Measurements from ENCODE around the gene IRF7.

Gene IRF7

DNA sequence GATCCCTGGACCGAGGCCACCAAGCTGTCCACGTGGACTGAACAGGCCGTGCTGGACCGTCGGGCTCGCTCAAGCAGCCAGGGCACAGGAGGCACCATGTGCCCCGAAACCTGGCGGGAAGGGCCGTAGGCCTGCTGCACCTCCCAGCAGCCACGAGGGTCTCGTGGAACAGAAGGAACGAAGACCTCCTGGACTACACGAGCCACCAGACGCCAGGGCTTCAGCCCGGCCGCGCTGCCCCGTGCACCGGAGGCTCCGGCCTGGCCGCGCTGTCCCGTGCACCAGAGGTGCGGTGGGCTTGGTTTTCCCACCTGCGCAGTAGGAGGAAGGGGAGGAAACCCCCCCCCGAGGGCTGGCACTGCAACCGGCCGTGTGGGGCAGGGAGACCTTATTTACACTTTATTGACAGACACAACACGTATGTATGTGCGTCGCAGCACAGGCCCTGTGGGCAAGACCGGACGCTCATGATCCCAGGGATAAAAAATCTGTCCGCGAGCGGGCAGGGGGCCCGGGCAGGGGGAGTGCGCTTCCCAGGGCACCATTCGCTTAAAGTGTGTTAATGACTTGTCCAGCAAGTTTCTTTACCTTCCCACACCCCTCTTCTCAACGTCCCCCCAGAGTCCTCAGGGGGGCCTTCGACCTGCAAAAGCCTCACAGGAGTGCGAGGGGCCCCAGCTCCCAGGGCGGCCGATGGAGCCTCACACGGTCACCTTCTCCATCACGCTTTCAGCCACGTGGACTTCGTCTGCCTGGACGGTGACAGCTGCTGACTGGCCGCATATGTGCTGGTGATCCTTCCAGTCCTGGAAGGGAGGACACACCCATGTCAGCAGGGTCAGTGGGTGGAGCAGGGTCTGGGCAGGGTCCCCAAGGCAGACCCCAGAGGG lies 28.3 kb upstream of the IRF7 start:
- in situ Hi-C loops (cut with HindIII; ENCODE audit: low pct_ligation_motif_present, low sequenced_read_pairs), result no loop called here
- no peak for DNase-seq
- TF ChIP-seq, protein P1, sequence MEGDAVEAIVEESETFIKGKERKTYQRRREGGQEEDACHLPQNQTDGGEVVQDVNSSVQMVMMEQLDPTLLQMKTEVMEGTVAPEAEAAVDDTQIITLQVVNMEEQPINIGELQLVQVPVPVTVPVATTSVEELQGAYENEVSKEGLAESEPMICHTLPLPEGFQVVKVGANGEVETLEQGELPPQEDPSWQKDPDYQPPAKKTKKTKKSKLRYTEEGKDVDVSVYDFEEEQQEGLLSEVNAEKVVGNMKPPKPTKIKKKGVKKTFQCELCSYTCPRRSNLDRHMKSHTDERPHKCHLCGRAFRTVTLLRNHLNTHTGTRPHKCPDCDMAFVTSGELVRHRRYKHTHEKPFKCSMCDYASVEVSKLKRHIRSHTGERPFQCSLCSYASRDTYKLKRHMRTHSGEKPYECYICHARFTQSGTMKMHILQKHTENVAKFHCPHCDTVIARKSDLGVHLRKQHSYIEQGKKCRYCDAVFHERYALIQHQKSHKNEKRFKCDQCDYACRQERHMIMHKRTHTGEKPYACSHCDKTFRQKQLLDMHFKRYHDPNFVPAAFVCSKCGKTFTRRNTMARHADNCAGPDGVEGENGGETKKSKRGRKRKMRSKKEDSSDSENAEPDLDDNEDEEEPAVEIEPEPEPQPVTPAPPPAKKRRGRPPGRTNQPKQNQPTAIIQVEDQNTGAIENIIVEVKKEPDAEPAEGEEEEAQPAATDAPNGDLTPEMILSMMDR (IDR thresholded peaks at IDR 0.05; ENCODE audit: low read depth, low read length, missing control alignments), result no peak
- Histone ChIP-seq H3K27ac (no peak overlapping the region), H3K36me3 (replicated peaks) (peaks cover 13% of the 10 kb centered on the region), H3K4me3 (ENCODE audit: low read depth, low read length) (no peak overlapping the region), H3K27me3 (replicated peaks) (peaks cover 9% of the 10 kb centered on the region)

DNA sequence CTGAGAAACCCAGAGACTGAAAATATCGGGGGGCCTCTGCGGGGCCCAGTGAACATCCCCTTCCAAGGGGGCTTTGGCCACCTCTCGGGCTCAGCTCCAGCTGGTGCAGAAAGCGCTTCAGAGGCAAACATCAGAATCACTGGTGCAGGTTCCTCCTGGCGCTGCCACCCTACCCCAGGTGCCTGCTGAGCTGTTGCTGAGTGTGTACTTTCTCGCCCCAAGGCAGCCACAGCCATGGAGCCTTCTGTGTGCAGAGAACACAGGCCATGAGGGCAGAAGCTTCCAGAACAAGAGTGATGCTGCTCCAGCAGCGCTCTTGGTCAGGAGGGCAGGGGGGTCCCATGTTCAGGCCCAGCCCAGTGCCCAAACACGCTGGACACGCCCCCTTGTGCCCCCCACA lies 27.6 kb upstream of the IRF7 start:
- peaks cover 8% of the 10 kb centered on the region for H3K36me3 ChIP-seq (replicated peaks)
- no peak for DNase-seq

DNA sequence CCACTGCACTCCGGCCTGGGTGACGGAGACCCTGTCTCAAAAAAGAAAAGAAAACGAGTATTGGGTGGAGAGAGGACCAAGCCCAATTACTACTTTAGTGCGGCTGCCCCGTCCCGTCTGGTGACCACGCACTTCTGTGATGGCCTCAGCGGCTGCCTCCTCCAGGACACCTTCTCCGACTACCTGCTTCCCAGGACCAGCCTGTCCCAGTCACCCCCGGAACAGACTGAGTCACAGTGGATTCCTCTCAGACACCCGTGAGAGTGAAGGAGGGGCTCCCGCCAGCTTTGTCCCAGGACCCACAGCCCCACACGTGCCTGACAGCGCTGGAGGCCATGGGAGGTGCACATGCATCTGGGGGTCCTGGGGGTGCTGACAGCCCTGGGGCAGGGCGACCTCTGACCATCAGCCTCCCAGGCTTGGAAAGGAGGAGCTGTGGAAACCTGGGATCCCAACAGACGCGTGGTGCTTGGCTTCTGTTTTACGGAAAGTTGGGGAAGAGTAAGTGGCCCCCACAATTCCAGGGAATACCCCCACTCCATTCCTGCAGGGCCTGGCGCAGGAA lies 26.1 kb upstream of the IRF7 start:
- peaks cover 8% of the 10 kb centered on the region for H3K36me3 ChIP-seq (replicated peaks)

More for the DNA sequence above, 27.6 kb upstream of the IRF7 start:
- TF ChIP-seq, protein P1 (IDR thresholded peaks at IDR 0.05; ENCODE audit: low read depth, low read length, missing control alignments), result no peak
- Histone ChIP-seq H3K4me3 (ENCODE audit: low read depth, low read length) (no peak overlapping the region), H3K27ac (no peak overlapping the region), H3K27me3 (replicated peaks) (peaks cover 16% of the 10 kb centered on the region)
- in situ Hi-C loops (cut with HindIII; ENCODE audit: low pct_ligation_motif_present, low sequenced_read_pairs), result no loop called here

DNA sequence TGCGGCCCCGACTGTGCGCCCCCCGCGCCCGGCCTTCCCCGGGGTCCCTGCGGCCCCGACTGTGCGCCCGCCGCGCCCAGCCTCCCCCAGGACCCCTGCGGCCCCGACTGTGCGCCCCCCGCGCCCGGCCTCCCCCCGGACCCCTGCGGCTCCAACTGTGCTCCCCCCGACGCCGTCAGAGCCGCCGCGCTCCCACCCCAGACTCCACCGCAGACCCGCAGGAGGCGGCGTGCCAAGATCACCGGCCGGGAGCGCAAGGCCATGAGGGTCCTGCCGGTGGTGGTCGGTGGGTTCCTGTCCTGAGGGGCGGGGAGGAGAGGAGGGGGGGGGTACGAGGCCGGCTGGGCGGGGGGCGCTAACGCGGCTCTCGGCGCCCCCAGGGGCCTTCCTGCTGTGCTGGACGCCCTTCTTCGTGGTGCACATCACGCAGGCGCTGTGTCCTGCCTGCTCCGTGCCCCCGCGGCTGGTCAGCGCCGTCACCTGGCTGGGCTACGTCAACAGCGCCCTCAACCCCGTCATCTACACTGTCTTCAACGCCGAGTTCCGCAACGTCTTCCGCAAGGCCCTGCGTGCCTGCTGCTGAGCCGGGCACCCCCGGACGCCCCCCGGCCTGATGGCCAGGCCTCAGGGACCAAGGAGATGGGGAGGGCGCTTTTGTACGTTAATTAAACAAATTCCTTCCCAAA lies 24.4 kb upstream of the IRF7 start:
- in situ Hi-C loops (cut with HindIII; ENCODE audit: low pct_ligation_motif_present, low sequenced_read_pairs), result no loop called here
- no peak for DNase-seq
- H3K36me3 ChIP-seq (replicated peaks), result peaks cover 6% of the 10 kb centered on the region
- H3K27me3 ChIP-seq (replicated peaks), result peaks cover 33% of the 10 kb centered on the region
- H3K4me3 ChIP-seq (ENCODE audit: low read depth, low read length), result no peak overlapping the region
- H3K27ac ChIP-seq, result no peak overlapping the region
- TF ChIP-seq, protein P1 (IDR thresholded peaks at IDR 0.05; ENCODE audit: low read depth, low read length, missing control alignments), result no peak

More for the DNA sequence above, 26.1 kb upstream of the IRF7 start:
- in situ Hi-C loops (cut with HindIII; ENCODE audit: low pct_ligation_motif_present, low sequenced_read_pairs), result no loop called here
- TF ChIP-seq, protein P1 (IDR thresholded peaks at IDR 0.05; ENCODE audit: low read depth, low read length, missing control alignments), result no peak
- no peak for DNase-seq
- Histone ChIP-seq H3K27me3 (replicated peaks) (peaks cover 30% of the 10 kb centered on the region), H3K27ac (no peak overlapping the region), H3K4me3 (ENCODE audit: low read depth, low read length) (no peak overlapping the region)

DNA sequence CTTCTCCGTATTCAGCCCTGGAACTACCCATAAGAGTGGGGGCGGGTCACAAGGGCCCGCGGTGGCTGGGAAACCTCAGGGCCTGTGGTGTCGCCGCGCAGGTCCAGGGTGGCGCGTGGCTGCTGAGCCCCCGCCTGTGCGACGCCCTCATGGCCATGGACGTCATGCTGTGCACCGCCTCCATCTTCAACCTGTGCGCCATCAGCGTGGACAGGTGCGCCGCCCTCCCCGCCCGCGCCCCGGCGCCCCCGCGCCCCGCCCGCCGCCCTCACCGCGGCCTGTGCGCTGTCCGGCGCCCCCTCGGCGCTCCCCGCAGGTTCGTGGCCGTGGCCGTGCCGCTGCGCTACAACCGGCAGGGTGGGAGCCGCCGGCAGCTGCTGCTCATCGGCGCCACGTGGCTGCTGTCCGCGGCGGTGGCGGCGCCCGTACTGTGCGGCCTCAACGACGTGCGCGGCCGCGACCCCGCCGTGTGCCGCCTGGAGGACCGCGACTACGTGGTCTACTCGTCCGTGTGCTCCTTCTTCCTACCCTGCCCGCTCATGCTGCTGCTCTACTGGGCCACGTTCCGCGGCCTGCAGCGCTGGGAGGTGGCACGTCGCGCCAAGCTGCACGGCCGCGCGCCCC lies 23.7 kb upstream of the IRF7 start:
- in situ Hi-C loops (cut with HindIII; ENCODE audit: low pct_ligation_motif_present, low sequenced_read_pairs), result no loop called here
- no peak for DNase-seq
- H3K36me3 ChIP-seq (replicated peaks), result peaks cover 5% of the 10 kb centered on the region
- H3K27ac ChIP-seq, result no peak overlapping the region
- TF ChIP-seq, protein P1 (IDR thresholded peaks at IDR 0.05; ENCODE audit: low read depth, low read length, missing control alignments), result no peak
- H3K27me3 ChIP-seq (replicated peaks), result peaks cover 33% of the 10 kb centered on the region
- no peak overlapping the region for H3K4me3 ChIP-seq (ENCODE audit: low read depth, low read length)

All from brain microvascular endothelial cell (primary cell).